HCT116 (cell line): Measurements from ENCODE around the gene MPPED1. TPM values are rescaled to one million over a fixed set of nuclear protein-coding genes. Genes with fewer than 3 reads are reported as not detected.

Source experiments
- ATAC-seq: fragments of 200-7000 bp; cut with Tn5 transposase; 2 replicates; pipeline ENCODE4 v1.9.1; 2020; ENCODE audit warnings: mild to moderate bottlenecking, moderate library complexity
- BruUV-seq: library from RNA; stranded (reverse); fragments of 400-500 nt; replicated peaks from 2 replicates; lab custom pipeline; 2021; lab: Mats Ljungman, UMichigan
- CTCF ChIA-PET: fragments of 300-600 bp; sonication (Branson Sonifier 250); formaldehyde crosslinking; loops from one replicate; lab custom pipeline; 2021; ENCODE audit warnings: antibody characterized with exemption; lab: Charles Lee
- POLR2A ChIA-PET: fragments of 300-600, 350-600 bp; sonication (Branson Sonifier 250); formaldehyde crosslinking; loops from one replicate; lab custom pipeline; 2021; ENCODE audit warnings: antibody characterized with exemption; lab: Charles Lee
- RAD21 ChIA-PET, 2 experiments: fragments of 300-600 bp; sonication (Branson Sonifier 250); formaldehyde crosslinking; loops; one replicate each; lab custom pipeline; 2023; ENCODE audit warnings: low total read pairs in 2 of 2; ENCODE audit not compliant: uncharacterized antibody in 2 of 2, unreplicated experiment in 2 of 2, low non-redundant PET in 1 of 2; lab: Charles Lee
- DNase-seq: peaks from one replicate; pipeline ENCODE4 v3.0.0-alpha.2; 2010; ENCODE audit warnings: low read depth, low spot score
- H2AFZ ChIP-seq: fragments of 200-600 bp; shearing (Covaris generic), sonication (generic); 2 replicates; pipeline ENCODE4 v1.6.1; 2017; ENCODE audit warnings: low read depth, mixed run types, mixed read lengths, antibody characterized with exemption, low read length; ENCODE audit not compliant: poor library complexity, severe bottlenecking
- H3K27ac ChIP-seq: 2 replicates; pipeline ENCODE4 v1.5.1; 2012; ENCODE audit warnings: low read depth, low read length
- H3K27me3 ChIP-seq: fragments of 200-600 bp; sonication (generic); 2 replicates; pipeline ENCODE4 v1.6.1; 2016; ENCODE audit warnings: mixed run types, low read length, mixed read lengths; ENCODE audit not compliant: insufficient read depth
- H3K36me3 ChIP-seq, 2 experiments: fragments of 200-500 bp in 1 of 2; fragments of 200-600 bp in 1 of 2; sonication (Bioruptor generic) in 1 of 2; sonication (generic) in 1 of 2; 2 replicates each; pipeline versions ENCODE4 v1.5.1 to v1.6.1; 2014 to 2016; ENCODE audit warnings: low read length in 2 of 2, inconsistent platforms in 1 of 2, mixed read lengths in 1 of 2, mixed run types in 1 of 2; ENCODE audit not compliant: insufficient read depth in 2 of 2, control insufficient read depth in 1 of 2
- H3K4me1 ChIP-seq, 2 experiments: fragments of 200-600 bp in 1 of 2; sonication (generic) in 1 of 2; 2 replicates each; pipeline versions ENCODE4 v1.5.1 to v1.6.1; 2012 to 2017; ENCODE audit warnings: low read length in 2 of 2, inconsistent platforms in 1 of 2, mild to moderate bottlenecking in 1 of 2, mixed read lengths in 1 of 2, mixed run types in 1 of 2, moderate library complexity in 1 of 2; ENCODE audit not compliant: insufficient read depth in 2 of 2, control insufficient read depth in 1 of 2
- H3K4me2 ChIP-seq: fragments of 200-600 bp; sonication (generic); 2 replicates; pipeline ENCODE4 v1.6.1; 2017; ENCODE audit warnings: mixed run types, low read length, mixed read lengths
- H3K4me3 ChIP-seq, 2 experiments: fragments of 200-600 bp in 1 of 2; sonication (generic) in 1 of 2; replicated peaks in 1 of 2; 2 replicates each; pipeline ENCODE4 v1.5.1; 2011 to 2016; ENCODE audit warnings: low read length in 2 of 2, control low read depth in 1 of 2, low read depth in 1 of 2, mild to moderate bottlenecking in 1 of 2, mixed read lengths in 1 of 2, mixed run types in 1 of 2
- H3K79me2 ChIP-seq: fragments of 200-600 bp; sonication (generic); 2 replicates; pipeline ENCODE4 v1.6.1; 2017; ENCODE audit warnings: mild to moderate bottlenecking, mixed run types, low read length, moderate library complexity, mixed read lengths; ENCODE audit not compliant: insufficient read depth
- H3K9ac ChIP-seq: fragments of 200-600 bp; sonication (generic); 2 replicates; pipeline ENCODE4 v1.6.1; 2016; ENCODE audit warnings: low read length, mixed read lengths
- H3K9me2 ChIP-seq: fragments of 200-600 bp; sonication (generic), shearing (Covaris generic); 2 replicates; pipeline ENCODE4 v1.6.1; 2017; ENCODE audit warnings: mixed run types, mild to moderate bottlenecking, moderate library complexity; ENCODE audit not compliant: insufficient read depth
- H3K9me3 ChIP-seq, 2 experiments: fragments of 200-500 bp in 1 of 2; fragments of 200-600 bp in 1 of 2; sonication (Bioruptor generic) in 1 of 2; sonication (generic) in 1 of 2; 2 replicates each; pipeline ENCODE4 v1.6.1; 2014 to 2017; ENCODE audit warnings: low read length in 2 of 2, mixed read lengths in 2 of 2, inconsistent platforms in 1 of 2, low read depth in 1 of 2, mild to moderate bottlenecking in 1 of 2, mixed run types in 1 of 2, moderate library complexity in 1 of 2; ENCODE audit not compliant: control insufficient read depth in 1 of 2, insufficient read depth in 1 of 2
- H4K20me1 ChIP-seq: fragments of 200-600 bp; sonication (generic), shearing (Covaris generic); 2 replicates; pipeline ENCODE4 v1.6.1; 2017; ENCODE audit warnings: mixed run types, mild to moderate bottlenecking, moderate library complexity; ENCODE audit not compliant: insufficient read depth
- CEBPB ChIP-seq: IDR thresholded peaks from 2 replicates; pipeline ENCODE4 v1.6.1; 2012; ENCODE audit warnings: low read depth
- CTCF ChIP-seq, 3 experiments: fragments of 200-600 bp in 1 of 3; sonication (generic) in 1 of 3; IDR thresholded peaks in 2 of 3; conservative IDR thresholded peaks in 1 of 3; 2 replicates each; pipeline ENCODE4 v1.5.1; 2012 to 2017; ENCODE audit warnings: low read depth in 2 of 3, low read length in 2 of 3, antibody characterized with exemption in 1 of 3, borderline replicate concordance in 1 of 3, control low read depth in 1 of 3, mild to moderate bottlenecking in 1 of 3, mixed read lengths in 1 of 3, mixed run types in 1 of 3, moderate library complexity in 1 of 3; ENCODE audit not compliant: insufficient read depth in 1 of 3
- EZH2phosphoT487 ChIP-seq: fragments of 200-600 bp; IDR thresholded peaks from 2 replicates; pipeline ENCODE4 v1.6.1; 2018; ENCODE audit warnings: antibody characterized with exemption, borderline replicate concordance
- POLR2A ChIP-seq: IDR thresholded peaks from 2 replicates; pipeline ENCODE4 v1.7.0; 2011; ENCODE audit warnings: borderline replicate concordance; ENCODE audit not compliant: insufficient read depth, insufficient read length; ENCODE audit errors: extremely low read depth
- POLR2AphosphoS5 ChIP-seq: IDR thresholded peaks from 2 replicates; pipeline ENCODE4 v1.6.1; 2011; ENCODE audit warnings: mild to moderate bottlenecking, low read depth, low read length, moderate library complexity
- RAD21 ChIP-seq: IDR thresholded peaks from 2 replicates; pipeline ENCODE4 v1.6.1; 2012; ENCODE audit warnings: low read depth, mild to moderate bottlenecking
- YY1 ChIP-seq: IDR thresholded peaks from 2 replicates; pipeline ENCODE4 v1.6.1; 2011; ENCODE audit warnings: low read length, low read depth, moderate library complexity, mild to moderate bottlenecking; ENCODE audit not compliant: insufficient replicate concordance; ENCODE audit errors: extremely low read depth
- intact Hi-C: fragments of 100-400 bp; cut with micrococcal nuclease; formaldehyde crosslinking; loops from 2 replicates; pipeline ENCODE4 v1.10.0; 2022
- total RNA-seq: library from RNA; stranded (reverse); gene quantifications from one replicate; pipeline ENCODE4 v1.2.1, GENCODE V29; 2021; ENCODE audit not compliant: unreplicated experiment

Gene MPPED1
- total RNA-seq, 1 experiment from 2014 or later = not detected

- POLR2A ChIA-PET = no interaction called here
- ATAC-seq (no peak), DNase-seq (no peak)
- Histone ChIP-seq H3K4me3 (no peak overlapping the region), H3K27me3 (peaks cover 15% of the 10 kb centered on the region), H2AFZ (no peak overlapping the region), H3K9me3 (no peaks in the 10 kb centered on the region), H3K9ac (no peak overlapping the region), H4K20me1 (no peaks in the 10 kb centered on the region), H3K27ac (no peak overlapping the region), H3K4me1 (no peaks in the 10 kb centered on the region), H3K9me2 (no peaks in the 10 kb centered on the region), H3K79me2 (no peaks in the 10 kb centered on the region)
- CTCF ChIA-PET = no interaction called here
- RAD21 ChIA-PET = no interaction called here
- BruUV-seq = no TSS peak
- intact Hi-C loops = no loop called here
- TF ChIP-seq CEBPB = no peak
- TF ChIP-seq RAD21 = no peak
- no peak for TF ChIP-seq YY1
- TF ChIP-seq POLR2A = no peak
- TF ChIP-seq EZH2phosphoT487 = no peak
- no peak for TF ChIP-seq CTCF (IDR thresholded peaks at IDR 0.05 in 2 of 3, conservative IDR thresholded peaks at IDR 0.05 in 1 of 3; ENCODE audit: borderline replicate concordance in 1 of 3, insufficient read depth in 1 of 3, low read depth in 2 of 3, low read length in 2 of 3)
- TF ChIP-seq, all 23 proteins: peak for 0
- Histone ChIP-seq H3K36me3 (no peaks in the 10 kb centered on the region), H3K4me2 (no peak overlapping the region)
Measured at GRCh38 chr22:43553451-43554258, 141.8 kb downstream of the MPPED1 start.

GRCh38 chr22:43554259-43554636 is 142.4 kb downstream of the MPPED1 start:
- TF ChIP-seq CEBPB (no peak), POLR2AphosphoS5 (no peak)
- TF ChIP-seq, all 23 proteins: peak for 0
- H3K36me3 ChIP-seq = no peaks in the 10 kb centered on the region
- no peak overlapping the region for H3K4me2 ChIP-seq
- ATAC-seq (no peak), DNase-seq (no peak)
- no peak overlapping the region for H3K4me3 ChIP-seq
- intact Hi-C loops = no loop called here
- H4K20me1 ChIP-seq = no peaks in the 10 kb centered on the region
- H3K9me2 ChIP-seq = no peaks in the 10 kb centered on the region
- no peaks in the 10 kb centered on the region for H3K9me3 ChIP-seq
- peaks cover 15% of the 10 kb centered on the region for H3K27me3 ChIP-seq
- ChIA-PET CTCF (no interaction called here), RAD21 (no interaction called here), POLR2A (no interaction called here)
- H3K79me2 ChIP-seq = no peaks in the 10 kb centered on the region
- H3K27ac ChIP-seq = no peak overlapping the region
- H3K4me1 ChIP-seq = no peaks in the 10 kb centered on the region
- no TSS peak for BruUV-seq
- no peak overlapping the region for H3K9ac ChIP-seq
- no peak overlapping the region for H2AFZ ChIP-seq
